GM12878 (cell line): ENCODE measurements around the gene USH2A. TPM values are rescaled to one million over a fixed set of nuclear protein-coding genes. Genes with fewer than 3 reads are reported as not detected.

Experiments used
- ATAC-seq: fragments of 200-7000 bp; cut with Tn5 transposase; 3 replicates; pipeline ENCODE4 v1.9.1; 2020; ENCODE audit warnings: mild to moderate bottlenecking, moderate library complexity
- BruUV-seq: library from RNA; stranded (reverse); fragments of 400-500 nt; replicated peaks from 2 replicates; lab custom pipeline; 2021; lab: Mats Ljungman, UMichigan
- CTCF ChIA-PET: fragments of 300-600 bp; sonication (Branson Sonifier 250); formaldehyde crosslinking; extraction: SDS; loops from one replicate; lab custom pipeline; 2021; ENCODE audit warnings: inconsistent platforms; lab: Yijun Ruan, JAX
- POLR2A ChIA-PET: fragments of 350-600 bp; formaldehyde crosslinking; extraction: SDS; loops from one replicate; lab custom pipeline; 2021; ENCODE audit warnings: inconsistent platforms; lab: Charles Lee
- RAD21 ChIA-PET: fragments of 300-600 bp; sonication (Branson Sonifier 250); formaldehyde crosslinking; loops from one replicate; lab custom pipeline; 2023; ENCODE audit warnings: antibody characterized with exemption; ENCODE audit not compliant: unreplicated experiment; lab: Charles Lee
- SMC1A ChIA-PET: fragments of 300-600 bp; sonication (Branson Sonifier 250); formaldehyde crosslinking; loops from one replicate; lab custom pipeline; 2023; ENCODE audit not compliant: unreplicated experiment, uncharacterized antibody; lab: Charles Lee
- DNase-seq: peaks from one replicate; pipeline ENCODE4 v3.0.0-alpha.2; 2011; ENCODE audit warnings: low read depth, low spot score
- FAIRE-seq: peaks from 3 replicates; lab custom pipeline; 2011; peaks lifted over from hg19 to GRCh38; lab: Jason Lieb, UNC
- H2AFZ ChIP-seq: 2 replicates; pipeline ENCODE4 v1.6.0; 2011; ENCODE audit warnings: low read depth, low read length, control low read depth; ENCODE audit not compliant: control insufficient read depth
- H3K27ac ChIP-seq: 2 replicates; pipeline ENCODE4 v1.5.1; 2011; ENCODE audit warnings: control low read depth; ENCODE audit not compliant: control insufficient read depth, insufficient read depth
- H3K27me3 ChIP-seq, 2 experiments: replicated peaks in 1 of 2; 2 replicates each; pipeline versions ENCODE4 v1.6.0 to v1.6.1; 2011; ENCODE audit warnings: low read length in 1 of 2; ENCODE audit not compliant: control insufficient read depth in 2 of 2, insufficient read depth in 2 of 2
- H3K36me3 ChIP-seq, 2 experiments: 2 replicates each; pipeline ENCODE4 v1.5.1; 2011; ENCODE audit warnings: low read length in 1 of 2; ENCODE audit not compliant: control insufficient read depth in 2 of 2, insufficient read depth in 2 of 2
- H3K4me1 ChIP-seq: 2 replicates; pipeline ENCODE4 v1.6.1; 2011; ENCODE audit warnings: mild to moderate bottlenecking, low read length, moderate library complexity, mixed read lengths; ENCODE audit not compliant: control insufficient read depth, insufficient read depth
- H3K4me2 ChIP-seq: 2 replicates; pipeline ENCODE4 v1.6.0; 2011; ENCODE audit warnings: control low read depth; ENCODE audit not compliant: control insufficient read depth, insufficient read depth
- H3K4me3 ChIP-seq: fragments of 200-600 bp; sonication (generic); 2 replicates; pipeline ENCODE4 v1.5.1; 2016
- H3K79me2 ChIP-seq: 2 replicates; pipeline ENCODE4 v1.6.0; 2011; ENCODE audit warnings: low read length; ENCODE audit not compliant: control insufficient read depth, insufficient read depth
- H3K9ac ChIP-seq: 2 replicates; pipeline ENCODE4 v1.8.0; 2011; ENCODE audit warnings: low read length, control low read depth, mixed read lengths; ENCODE audit not compliant: control insufficient read depth, insufficient read depth
- H3K9me3 ChIP-seq: replicated peaks from 3 replicates; pipeline ENCODE4 v1.5.1; 2011; ENCODE audit warnings: mild to moderate bottlenecking, low read length; ENCODE audit not compliant: control insufficient read depth, insufficient read depth
- H4K20me1 ChIP-seq: 2 replicates; pipeline ENCODE4 v1.6.0; 2011; ENCODE audit not compliant: control insufficient read depth, insufficient read depth
- CEBPZ ChIP-seq: fragments of 150-350 bp; IDR thresholded peaks from 2 replicates; pipeline ENCODE4 v1.6.1; 2016; ENCODE audit warnings: low read depth, low read length
- KDM1A ChIP-seq: fragments of 200-600 bp; sonication (generic); IDR thresholded peaks from 2 replicates; pipeline ENCODE4 v1.6.1; 2016; ENCODE audit warnings: borderline replicate concordance
- STAT3 ChIP-seq: IDR thresholded peaks from 2 replicates; pipeline ENCODE4 v1.6.1; 2011; ENCODE audit warnings: low read depth, low read length, improper control_type of control experiment
- SUPT20H ChIP-seq: IDR thresholded peaks from 2 replicates; pipeline ENCODE4 v1.6.1; 2011; ENCODE audit warnings: low read depth, mild to moderate bottlenecking, low read length, moderate library complexity, borderline replicate concordance; ENCODE audit not compliant: control insufficient read depth
- ZBED1 ChIP-seq: IDR thresholded peaks from 2 replicates; pipeline ENCODE4 v1.6.1; 2016; ENCODE audit warnings: borderline replicate concordance
- ZBTB11 ChIP-seq: fragments of 450-650 bp; formaldehyde crosslinking; IDR thresholded peaks from 2 replicates; pipeline ENCODE4 v1.5.0; 2022; ENCODE audit warnings: mild to moderate bottlenecking, missing genetic modification characterization
- ZNF217 ChIP-seq: fragments of 450-650 bp; IDR thresholded peaks from 2 replicates; pipeline ENCODE4 v1.6.1; 2017; ENCODE audit warnings: antibody characterized with exemption, mild to moderate bottlenecking
- WGBS: methylation state at CpG from one replicate; pipeline ENCODE4 v1.1.6; 2016; ENCODE audit warnings: low lambda C conversion rate; ENCODE audit not compliant: insufficient replicate concordance, insufficient coverage; ENCODE audit errors: missing lambda C conversion rate; 5-methylcytosine and 5-hydroxymethylcytosine counted together
- in situ Hi-C: fragments of 300-500 bp; cut with MboI; formaldehyde crosslinking; loops from 9 replicates; pipeline ENCODE4 v1.14.3; 2018; ENCODE audit warnings: mixed read lengths
- intact Hi-C: fragments of 100-400 bp; cut with micrococcal nuclease; formaldehyde crosslinking; loops from one replicate; pipeline ENCODE4 v1.14.2; 2022; ENCODE audit not compliant: unreplicated experiment
- polyA plus RNA-seq, 11 experiments: library from polyadenylated mRNA; depleted of rRNA in 4 of 11; unstranded in 6 of 11; stranded (reverse) in 5 of 11; fragments of >200 nt; fragmentation: Nextera tagmentation in 4 of 11; fragmentation: Illumina TruSeq in 1 of 11; extraction: Ambion mirVana in 4 of 11; extraction: Trizol in 1 of 11; gene quantifications; 1 replicate in 1 of 11; 2 replicates in 10 of 11; pipeline versions ENCODE4 v1.2.1 to v1.2.3, GENCODE V29; 2011 to 2016; ENCODE audit warnings: inconsistent platforms in 2 of 11, missing spikeins in 2 of 11, low read depth in 1 of 11
- total RNA-seq, 4 experiments: library from RNA; depleted of rRNA in 3 of 4; stranded (reverse); fragments of >200 nt in 3 of 4; fragmentation: Illumina TruSeq in 1 of 4; extraction: Trizol in 1 of 4; gene quantifications; 2 replicates each; pipeline versions ENCODE4 v1.2.1 to v1.2.3, GENCODE V29; 2013 to 2021

USH2A gene
- total and polyA plus RNA-seq, 10 of the 15 experiments (the other 5 are each of a cell fraction or from before 2014, with no cell fraction given), result under 0.01 to 0.20 (median 0.01) TPM; not detected in 2

GRCh38 chr1:215730600-215730999 is 692.6 kb downstream of the USH2A start:
- no peak for FAIRE-seq
- H3K4me3 ChIP-seq, result no peak overlapping the region
- TF ChIP-seq ZNF217 (no peak), SUPT20H (no peak), CEBPZ (no peak), ZBTB11 (no peak), STAT3 (no peak), ZBED1 (no peak), KDM1A (no peak)
- TF ChIP-seq, all 136 proteins: peak for 0
- ATAC-seq (no peak), DNase-seq (no peak)
- Histone ChIP-seq H3K27ac (no peak overlapping the region), H3K9me3 (no peaks in the 10 kb centered on the region), H3K4me2 (no peak overlapping the region), H4K20me1 (no peaks in the 10 kb centered on the region), H3K27me3 (no peaks in the 10 kb centered on the region), H3K36me3 (no peaks in the 10 kb centered on the region), H3K79me2 (no peaks in the 10 kb centered on the region), H3K9ac (no peak overlapping the region), H3K4me1 (no peaks in the 10 kb centered on the region), H2AFZ (no peak overlapping the region)
- ChIA-PET SMC1A (interaction anchor here (0.6 kb wide), 1 partner anchor 66 kb away, joined by 3 read pairs; no protein-coding TSS in a partner anchor), CTCF (interaction anchor here (1.0 to 1.1 kb wide), 2 partner anchors 21 to 56 kb away, joined by 3 to 4 read pairs; no protein-coding TSS in a partner anchor), RAD21 (no interaction called here), POLR2A (no interaction called here)
- BruUV-seq, result no TSS peak
- in situ Hi-C loops (no loop called here), intact Hi-C loops (no loop called here)
- 40% methylated on average over 3 of the region's 3 CpGs for WGBS
